H9 (cell line): ENCODE data around the gene TNP2. TPM values are rescaled to one million over a fixed set of nuclear protein-coding genes. Genes with fewer than 3 reads are reported as not detected.

Source experiments
- DNase-seq: peaks from one replicate; pipeline ENCODE4 v3.0.0-alpha.2; 2017
- H2AFZ ChIP-seq: one replicate; pipeline ENCODE4 v1.6.1; 2013; ENCODE audit warnings: mild to moderate bottlenecking, low read length, control low read depth, moderate library complexity
- H2AK5ac ChIP-seq: 2 replicates; pipeline ENCODE4 v1.6.1; 2013; ENCODE audit warnings: low read length, control low read depth, mixed read lengths; ENCODE audit not compliant: insufficient read length
- H2BK120ac ChIP-seq: one replicate; pipeline ENCODE4 v1.6.1; 2013; ENCODE audit warnings: low read depth, mild to moderate bottlenecking, low read length, control low read depth, inconsistent platforms; ENCODE audit not compliant: poor library complexity, severe bottlenecking
- H2BK12ac ChIP-seq: 2 replicates; pipeline ENCODE4 v1.6.1; 2013; ENCODE audit warnings: low read length, control low read depth, mixed read lengths, low read depth; ENCODE audit not compliant: insufficient read length
- H2BK15ac ChIP-seq: 2 replicates; pipeline ENCODE4 v1.6.1; 2013; ENCODE audit warnings: low read depth, low read length, control low read depth
- H2BK20ac ChIP-seq: one replicate; pipeline ENCODE4 v1.6.1; 2013; ENCODE audit warnings: low read depth, mild to moderate bottlenecking, low read length, control low read depth, inconsistent platforms; ENCODE audit not compliant: poor library complexity, severe bottlenecking
- H2BK5ac ChIP-seq: 2 replicates; pipeline ENCODE4 v1.6.1; 2013; ENCODE audit warnings: low read length, control low read depth, mixed read lengths; ENCODE audit not compliant: insufficient read length
- H3K14ac ChIP-seq: 2 replicates; pipeline ENCODE4 v1.6.1; 2013; ENCODE audit warnings: low read length, control low read depth; ENCODE audit not compliant: insufficient read depth
- H3K18ac ChIP-seq: 2 replicates; pipeline ENCODE4 v1.6.1; 2013; ENCODE audit warnings: low read depth, mild to moderate bottlenecking, mixed read lengths, low read length, control low read depth; ENCODE audit not compliant: insufficient read length
- H3K23ac ChIP-seq: 2 replicates; pipeline ENCODE4 v1.6.1; 2013; ENCODE audit warnings: low read length, control low read depth, mixed read lengths, low read depth; ENCODE audit not compliant: insufficient read length
- H3K23me2 ChIP-seq: 2 replicates; pipeline ENCODE4 v1.6.1; 2013; ENCODE audit warnings: low read depth, mild to moderate bottlenecking, mixed read lengths, low read length, control low read depth; ENCODE audit not compliant: insufficient read length, poor library complexity, severe bottlenecking
- H3K27ac ChIP-seq: 2 replicates; pipeline ENCODE4 v1.5.1; 2013; ENCODE audit warnings: low read length, control low read depth, mixed read lengths, low read depth; ENCODE audit not compliant: insufficient read length
- H3K27me3 ChIP-seq: 2 replicates; pipeline ENCODE4 v1.6.1; 2013; ENCODE audit warnings: low read length, control low read depth, inconsistent platforms; ENCODE audit not compliant: insufficient read depth
- H3K4ac ChIP-seq: 2 replicates; pipeline ENCODE4 v1.6.1; 2013; ENCODE audit warnings: low read depth, mild to moderate bottlenecking, control low read depth, inconsistent platforms, low read length, moderate library complexity
- H3K4me1 ChIP-seq: 2 replicates; pipeline ENCODE4 v1.6.1; 2013; ENCODE audit warnings: low read length, control low read depth, inconsistent platforms; ENCODE audit not compliant: insufficient read depth
- H3K4me2 ChIP-seq: 2 replicates; pipeline ENCODE4 v1.6.1; 2013; ENCODE audit warnings: low read length, control low read depth, mixed read lengths; ENCODE audit not compliant: insufficient read length, insufficient read depth
- H3K56ac ChIP-seq: 2 replicates; pipeline ENCODE4 v1.6.1; 2013; ENCODE audit warnings: low read depth, mild to moderate bottlenecking, mixed read lengths, low read length, control low read depth; ENCODE audit not compliant: insufficient read length
- H3K79me1 ChIP-seq: 2 replicates; pipeline ENCODE4 v1.6.1; 2013; ENCODE audit warnings: low read depth, mild to moderate bottlenecking, moderate library complexity, low read length, control low read depth, inconsistent platforms; ENCODE audit not compliant: insufficient read depth, poor library complexity, severe bottlenecking
- H3K79me2 ChIP-seq: 2 replicates; pipeline ENCODE4 v1.6.1; 2013; ENCODE audit warnings: low read length, control low read depth, inconsistent platforms; ENCODE audit not compliant: insufficient read depth
- H3K9ac ChIP-seq: 2 replicates; pipeline ENCODE4 v1.6.1; 2013; ENCODE audit warnings: low read length, control low read depth, mixed read lengths; ENCODE audit not compliant: insufficient read length; ENCODE audit errors: extremely low read depth
- H3K9me3 ChIP-seq: one replicate; pipeline ENCODE4 v1.6.1; 2013; ENCODE audit warnings: low read depth, low read length, inconsistent platforms; ENCODE audit not compliant: control insufficient read depth
- H3T11ph ChIP-seq: one replicate; pipeline ENCODE4 v1.6.1; 2013; ENCODE audit warnings: mild to moderate bottlenecking, low read length, control low read depth, inconsistent platforms
- H4K20me1 ChIP-seq: one replicate; pipeline ENCODE4 v1.6.1; 2013; ENCODE audit not compliant: control insufficient read depth, insufficient read length, insufficient read depth
- H4K5ac ChIP-seq: 2 replicates; pipeline ENCODE4 v1.6.1; 2013; ENCODE audit warnings: low read depth, mild to moderate bottlenecking, mixed read lengths, low read length, control low read depth; ENCODE audit not compliant: insufficient read length
- H4K8ac ChIP-seq: replicated peaks from 2 replicates; pipeline ENCODE4 v1.6.1; 2013; ENCODE audit warnings: low read length, control low read depth, mixed read lengths, low read depth; ENCODE audit not compliant: insufficient read length
- H4K91ac ChIP-seq: 2 replicates; pipeline ENCODE4 v1.6.1; 2013; ENCODE audit warnings: low read depth, mild to moderate bottlenecking, moderate library complexity, mixed read lengths, low read length, control low read depth; ENCODE audit not compliant: insufficient read length
- H3K27ac Mint-ChIP-seq, 3 experiments: 2 replicates in 2 of 3; 3 replicates in 1 of 3; pipeline ENCODE4 v1.8.0; 2020 to 2021; ENCODE audit warnings: mixed read lengths in 3 of 3, mild to moderate bottlenecking in 1 of 3, moderate library complexity in 1 of 3
- H3K27me3 Mint-ChIP-seq: 2 replicates; pipeline ENCODE4 v1.8.0; 2021; ENCODE audit warnings: low read depth, mild to moderate bottlenecking, moderate library complexity, mixed read lengths
- H3K36me3 Mint-ChIP-seq, 3 experiments: 2 replicates in 2 of 3; 3 replicates in 1 of 3; pipeline ENCODE4 v1.8.0; 2020 to 2021; ENCODE audit warnings: low read depth in 3 of 3, mixed read lengths in 3 of 3; ENCODE audit not compliant: insufficient read depth in 1 of 3
- H3K4me1 Mint-ChIP-seq, 2 experiments: 2 replicates each; pipeline ENCODE4 v1.8.0; 2020; ENCODE audit warnings: mixed read lengths in 2 of 2
- H3K4me3 Mint-ChIP-seq, 2 experiments: 2 replicates in 1 of 2; 3 replicates in 1 of 2; pipeline ENCODE4 v1.8.0; 2020 to 2021; ENCODE audit warnings: mild to moderate bottlenecking in 2 of 2, mixed read lengths in 2 of 2, moderate library complexity in 1 of 2
- H3K9me3 Mint-ChIP-seq, 2 experiments: 2 replicates in 1 of 2; 3 replicates in 1 of 2; pipeline ENCODE4 v1.8.0; 2020; ENCODE audit warnings: mild to moderate bottlenecking in 2 of 2, mixed read lengths in 2 of 2, moderate library complexity in 1 of 2
- WGBS: extraction: QIAGEN DNeasy Blood & Tissue Kit; methylation state at CpG from one replicate; pipeline ENCODE4 v1.1.7; 2013; ENCODE audit warnings: missing lambda C conversion rate, low lambda C conversion rate, mixed read lengths; ENCODE audit not compliant: insufficient read length; ENCODE audit errors: extremely low coverage; 5-methylcytosine and 5-hydroxymethylcytosine counted together
- total RNA-seq: library from RNA; stranded (reverse); gene quantifications from 2 replicates; pipeline ENCODE4 v1.2.1, GENCODE V29; 2021
- TF ChIP-seq, protein P1 (sequence below): fragments of 200-600 bp; sonication (generic); conservative IDR thresholded peaks from 3 replicates; pipeline ENCODE4 v1.8.0; 2021; ENCODE audit warnings: antibody characterized with exemption, mild to moderate bottlenecking

TNP2 gene
- total RNA-seq, 1 experiment from 2014 or later, result not detected

GRCh38 chr16:11260596-11260966 is 8.5 kb downstream of the TNP2 start:
- H2AK5ac ChIP-seq, result no peak overlapping the region
- no peak overlapping the region for H4K8ac ChIP-seq
- H3K27ac Mint-ChIP-seq, result peak overlapping the region in 1 of 3 experiments; percentile 76; a peak in 1 of 7 replicates
- peaks cover 5% of the 10 kb centered on the region; the same call in 1 of the 2 replicates for H3K4me1 ChIP-seq
- peaks cover 15 to 18% of the 10 kb centered on the region in 2 experiments for H3K4me1 Mint-ChIP-seq
- no peaks in the 10 kb centered on the region for H3K36me3 Mint-ChIP-seq
- no peak overlapping the region for H2BK20ac ChIP-seq
- H4K5ac ChIP-seq, result no peak overlapping the region
- H3K18ac ChIP-seq, result no peak overlapping the region
- H3T11ph ChIP-seq, result no peak overlapping the region
- H2BK12ac ChIP-seq, result no peak overlapping the region
- no peak overlapping the region for H3K4me2 ChIP-seq
- no peak overlapping the region for H3K23ac ChIP-seq
- no peak overlapping the region for H3K56ac ChIP-seq
- H3K9me3 ChIP-seq, result no peaks in the 10 kb centered on the region
- H3K79me1 ChIP-seq, result no peaks in the 10 kb centered on the region
- no peak overlapping the region for H3K27ac ChIP-seq
- no peak overlapping the region for H2BK120ac ChIP-seq
- no peaks in the 10 kb centered on the region for H3K27me3 ChIP-seq
- no peak overlapping the region for H2AFZ ChIP-seq
- H3K4me3 Mint-ChIP-seq, result no peak overlapping the region
- no peak overlapping the region for H3K14ac ChIP-seq
- no CpG with 5 or more reads among the region's 3 CpGs for WGBS
- peaks cover 9% of the 10 kb centered on the region for H3K23me2 ChIP-seq
- TF ChIP-seq, protein P1, sequence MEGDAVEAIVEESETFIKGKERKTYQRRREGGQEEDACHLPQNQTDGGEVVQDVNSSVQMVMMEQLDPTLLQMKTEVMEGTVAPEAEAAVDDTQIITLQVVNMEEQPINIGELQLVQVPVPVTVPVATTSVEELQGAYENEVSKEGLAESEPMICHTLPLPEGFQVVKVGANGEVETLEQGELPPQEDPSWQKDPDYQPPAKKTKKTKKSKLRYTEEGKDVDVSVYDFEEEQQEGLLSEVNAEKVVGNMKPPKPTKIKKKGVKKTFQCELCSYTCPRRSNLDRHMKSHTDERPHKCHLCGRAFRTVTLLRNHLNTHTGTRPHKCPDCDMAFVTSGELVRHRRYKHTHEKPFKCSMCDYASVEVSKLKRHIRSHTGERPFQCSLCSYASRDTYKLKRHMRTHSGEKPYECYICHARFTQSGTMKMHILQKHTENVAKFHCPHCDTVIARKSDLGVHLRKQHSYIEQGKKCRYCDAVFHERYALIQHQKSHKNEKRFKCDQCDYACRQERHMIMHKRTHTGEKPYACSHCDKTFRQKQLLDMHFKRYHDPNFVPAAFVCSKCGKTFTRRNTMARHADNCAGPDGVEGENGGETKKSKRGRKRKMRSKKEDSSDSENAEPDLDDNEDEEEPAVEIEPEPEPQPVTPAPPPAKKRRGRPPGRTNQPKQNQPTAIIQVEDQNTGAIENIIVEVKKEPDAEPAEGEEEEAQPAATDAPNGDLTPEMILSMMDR, result no peak
- H3K9ac ChIP-seq, result no peak overlapping the region
- no peaks in the 10 kb centered on the region for H3K79me2 ChIP-seq
- no peaks in the 10 kb centered on the region for H3K9me3 Mint-ChIP-seq
- DNase-seq, result peak; percentile 63
- no peaks in the 10 kb centered on the region for H4K20me1 ChIP-seq
- no peak overlapping the region for H2BK5ac ChIP-seq
- no peak overlapping the region for H2BK15ac ChIP-seq
- no peak overlapping the region for H3K4ac ChIP-seq
- no peak overlapping the region for H4K91ac ChIP-seq
- no peaks in the 10 kb centered on the region; the same call in 1 of the 2 replicates for H3K27me3 Mint-ChIP-seq
